Left forelimb (tissue), 1 donor: ENCODE measurements around the gene CTLA4.
A peak's percentile ranks its signal among the peaks of the same experiment; 100 is the strongest.

Source experiments
- DNase-seq: peaks from one replicate; pipeline ENCODE4 v3.0.0-alpha.2; 2018; ENCODE audit warnings: low spot score

The CTLA4 gene

GRCh38 chr2:203892207-203892606 lies 24.6 kb downstream of the CTLA4 start:
- DNase-seq, result no peak

- peak; percentile 76 for DNase-seq
Observed at GRCh38 chr2:203893401-203893800, 25.8 kb downstream of the CTLA4 start.

GRCh38 chr2:203893840-203894239 lies 26.3 kb downstream of the CTLA4 start:
- DNase-seq, result no peak

- DNase-seq, result no peak
Observed at GRCh38 chr2:203894262-203894661, 26.7 kb downstream of the CTLA4 start.

DNA sequence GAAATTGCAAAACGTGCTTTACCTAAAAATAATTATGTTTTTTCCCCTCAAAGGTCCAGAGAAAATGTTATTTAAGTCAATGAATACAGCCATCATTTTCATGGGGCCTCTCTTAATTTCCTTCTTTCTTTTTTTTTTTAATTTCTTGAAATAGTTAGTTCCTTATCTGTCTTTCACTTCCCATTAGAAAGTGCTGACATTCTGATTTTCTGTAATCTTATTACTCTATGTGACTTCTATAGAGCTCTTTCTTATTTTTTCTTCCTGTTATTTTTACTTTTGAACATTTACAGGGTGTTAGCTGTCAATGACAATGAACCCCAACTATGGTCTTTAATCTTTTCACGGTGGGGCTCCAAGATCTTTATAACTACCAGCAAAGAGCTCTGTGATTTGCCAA lies 30.0 kb downstream of the CTLA4 start:
- no peak for DNase-seq

- DNase-seq, result no peak
Observed at GRCh38 chr2:203898657-203899056, 31.1 kb downstream of the CTLA4 start.

- DNase-seq, result no peak
Observed at GRCh38 chr2:203900253-203900652, 32.7 kb downstream of the CTLA4 start.

DNA sequence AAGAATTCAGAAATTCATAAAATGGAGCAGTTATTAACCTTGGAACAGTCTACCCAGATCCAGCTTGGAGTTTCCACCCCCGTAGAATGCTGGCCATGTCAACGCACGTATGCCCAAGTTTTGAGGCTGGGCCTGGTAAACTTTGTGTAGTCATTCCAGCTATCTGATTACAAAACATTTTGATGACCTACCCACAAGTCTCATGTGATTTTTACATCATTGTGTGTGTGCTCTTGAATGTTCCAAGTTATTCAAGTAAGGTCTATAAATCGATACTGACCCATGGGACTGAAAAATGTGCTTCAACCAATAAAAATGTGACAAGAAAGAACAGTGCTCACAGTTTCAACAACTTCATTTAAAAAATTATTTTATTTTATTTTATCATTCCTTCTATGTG lies 36.5 kb downstream of the CTLA4 start:
- DNase-seq, result no peak

GRCh38 chr2:203905656-203906055 lies 38.1 kb downstream of the CTLA4 start:
- DNase-seq, result no peak

- no peak for DNase-seq
Observed at GRCh38 chr2:203908066-203908796, 40.7 kb downstream of the CTLA4 start.

DNA sequence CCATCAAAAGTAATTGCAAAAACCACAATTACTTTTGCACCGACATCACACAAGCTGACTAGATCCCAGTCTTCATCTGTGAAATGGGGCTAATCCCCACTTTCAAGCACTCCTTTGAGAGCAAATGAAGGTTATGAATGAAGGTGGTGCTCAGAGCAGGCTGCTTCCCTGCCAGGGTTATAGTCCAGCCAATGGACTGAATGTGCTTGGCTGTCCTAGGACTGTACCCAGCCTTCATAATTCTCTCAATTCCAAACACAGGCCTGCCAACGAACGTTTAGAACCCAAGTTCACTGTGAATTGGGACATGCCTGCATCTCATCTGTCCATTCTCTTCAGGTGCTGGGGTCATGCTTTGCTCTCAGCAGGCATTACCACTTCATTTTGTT lies 41.2 kb downstream of the CTLA4 start:
- no peak for DNase-seq

GRCh38 chr2:203909261-203909967 lies 41.8 kb downstream of the CTLA4 start:
- DNase-seq, result peak; percentile 70

GRCh38 chr2:203909974-203910373 lies 42.4 kb downstream of the CTLA4 start:
- no peak for DNase-seq

DNA sequence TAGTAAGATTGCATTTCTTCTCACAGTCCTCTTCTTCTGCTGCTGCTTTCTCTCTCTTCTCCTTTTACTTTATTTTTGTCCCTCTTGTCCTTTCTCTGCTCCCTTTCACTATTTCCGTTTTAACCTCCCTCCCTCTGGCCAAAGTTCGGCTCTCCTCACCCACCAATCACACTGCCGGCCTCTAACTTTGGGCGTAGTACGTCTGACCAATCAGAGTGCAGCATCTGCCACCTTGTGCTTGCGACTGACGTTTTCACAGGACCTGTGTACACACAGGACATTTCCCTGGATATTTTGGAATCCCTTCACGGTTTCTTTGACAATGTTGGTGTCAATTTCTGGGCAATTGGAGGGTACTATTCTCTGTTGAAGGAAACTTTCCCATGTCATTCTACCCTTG lies 46.4 kb downstream of the CTLA4 start:
- DNase-seq, result no peak

DNA sequence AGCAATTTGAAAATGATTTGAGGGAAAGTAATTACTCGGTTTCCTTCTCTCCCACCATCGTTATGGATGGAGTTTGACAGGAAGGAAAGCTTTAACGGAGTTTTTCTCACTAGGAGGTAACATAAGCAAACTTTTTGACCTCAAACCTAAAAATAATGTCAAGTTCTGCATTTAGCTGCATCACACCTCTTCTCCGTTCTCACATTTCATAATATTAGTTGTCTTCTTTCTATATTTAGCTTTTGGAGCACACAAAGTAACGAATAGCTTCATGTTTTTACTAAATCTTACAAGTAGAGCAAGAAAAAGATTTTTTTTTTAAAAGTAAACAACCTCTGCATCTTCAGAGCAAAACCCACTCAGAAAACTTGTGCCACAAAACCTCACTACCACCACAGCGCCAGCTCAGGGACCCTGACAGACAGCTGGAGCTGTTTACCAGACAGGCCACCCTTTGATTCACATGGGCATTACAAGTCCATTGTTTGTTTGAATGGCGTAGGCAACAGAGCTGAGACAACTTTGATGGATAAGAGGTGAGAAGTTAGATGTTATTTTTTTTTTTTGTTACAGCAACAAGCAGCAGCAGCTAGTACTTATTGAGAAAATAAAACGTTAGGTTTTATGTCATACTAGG lies 47.1 kb downstream of the CTLA4 start:
- DNase-seq, result no peak

DNA sequence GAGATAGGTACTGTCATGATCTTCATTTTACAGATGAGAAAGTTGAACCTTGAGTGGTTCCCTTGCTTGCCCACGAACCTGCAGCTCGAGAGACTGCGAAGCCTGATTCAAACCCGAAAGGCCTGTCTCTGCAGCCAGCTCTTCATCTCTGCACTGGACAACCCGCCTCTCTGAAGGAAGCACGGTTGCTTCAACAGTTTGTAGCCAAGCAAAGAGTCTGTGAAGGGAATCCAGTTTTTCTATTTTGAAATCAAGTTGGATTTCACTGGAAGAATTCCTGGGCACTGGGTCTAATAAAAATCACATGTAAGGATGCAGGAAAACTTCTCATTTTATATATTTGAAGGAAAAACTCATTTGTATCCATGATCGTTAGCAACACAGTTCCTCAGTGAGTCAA lies 47.7 kb downstream of the CTLA4 start:
- DNase-seq, result no peak

- no peak for DNase-seq
Observed at GRCh38 chr2:203916756-203917155, 49.2 kb downstream of the CTLA4 start.

GRCh38 chr2:203918264-203918663 lies 50.7 kb downstream of the CTLA4 start:
- DNase-seq, result no peak

GRCh38 chr2:203918839-203919238 lies 51.3 kb downstream of the CTLA4 start:
- DNase-seq, result no peak
